Coronary artery (tissue), 2 donors: ENCODE data around the gene GMPS.
"Not testable (repeated sequence)": the region's sequence is repeated elsewhere in the genome, so short reads cannot be mapped to it uniquely, and the experiment has no call there.

Experiments
- DNase-seq: peaks from one replicate; pipeline ENCODE4 v3.0.0-alpha.2; 2017; ENCODE audit warnings: low spot score
- H3K27ac ChIP-seq, 2 donors: fragments of 200-600 bp; sonication (generic); one replicate each; pipeline ENCODE4 v1.5.1; 2016 to 2019
- H3K4me3 ChIP-seq: fragments of 200-600 bp; sonication (generic); 2 replicates; pipeline ENCODE4 v1.5.1; 2016; ENCODE audit warnings: mild to moderate bottlenecking, moderate library complexity
- CTCF ChIP-seq: fragments of 200-600 bp; sonication (generic); IDR thresholded peaks from one replicate; pipeline ENCODE4 v1.5.1; 2019; ENCODE audit warnings: antibody characterized with exemption

GMPS gene

GRCh38 chr3:155853214-155854140, 17.0 kb upstream of the GMPS start:
- no peak for DNase-seq
- Histone ChIP-seq H3K27ac (peak overlapping the region; percentile 89 to 91), H3K4me3 (peak overlapping the region; percentile 78)
- TF ChIP-seq CTCF = no peak

- peak; percentile 100 for DNase-seq
- H3K27ac ChIP-seq = peak within 1 kb of the TSS; percentile 89 to 91
- no peak for TF ChIP-seq CTCF
These were observed 16.1 kb upstream of the GMPS start, which contains the start of gene SLC33A1 for GRCh38 chr3:155854141-155854940. Gene SLC33A1 (minus strand): TSS chr3:155854427. CDS start chr3:155853997, 430 bp downstream.

GRCh38 chr3:155859859-155860258, 10.6 kb upstream of the GMPS start:
- H3K4me3 ChIP-seq = no peak overlapping the region
- no peak for TF ChIP-seq CTCF
- no peak overlapping the region for H3K27ac ChIP-seq
- DNase-seq = no peak

More at GRCh38 chr3:155854141-155854940, 16.1 kb upstream of the GMPS start, which contains the start of gene SLC33A1:
- peak within 1 kb of the TSS; percentile 78 for H3K4me3 ChIP-seq

GRCh38 chr3:155860424-155860823, 10.0 kb upstream of the GMPS start:
- not testable (repeated sequence) for H3K27ac ChIP-seq, DNase-seq, H3K4me3 ChIP-seq

GRCh38 chr3:155861476-155862183, 8.8 kb upstream of the GMPS start:
- no peak for TF ChIP-seq CTCF
- no peak for DNase-seq

GRCh38 chr3:155862290-155862982, 8.0 kb upstream of the GMPS start:
- H3K4me3 ChIP-seq, DNase-seq, H3K27ac ChIP-seq: not testable (repeated sequence)

More at GRCh38 chr3:155861476-155862183, 8.8 kb upstream of the GMPS start:
- Histone ChIP-seq H3K27ac (no peak overlapping the region), H3K4me3 (no peak overlapping the region)

GRCh38 chr3:155863072-155863784, 7.2 kb upstream of the GMPS start:
- Histone ChIP-seq H3K4me3 (no peak overlapping the region), H3K27ac (no peak overlapping the region)
- no peak for TF ChIP-seq CTCF
- DNase-seq = no peak
